ENCODE results near the gene RNF144B.

RNF144B gene

DNA sequence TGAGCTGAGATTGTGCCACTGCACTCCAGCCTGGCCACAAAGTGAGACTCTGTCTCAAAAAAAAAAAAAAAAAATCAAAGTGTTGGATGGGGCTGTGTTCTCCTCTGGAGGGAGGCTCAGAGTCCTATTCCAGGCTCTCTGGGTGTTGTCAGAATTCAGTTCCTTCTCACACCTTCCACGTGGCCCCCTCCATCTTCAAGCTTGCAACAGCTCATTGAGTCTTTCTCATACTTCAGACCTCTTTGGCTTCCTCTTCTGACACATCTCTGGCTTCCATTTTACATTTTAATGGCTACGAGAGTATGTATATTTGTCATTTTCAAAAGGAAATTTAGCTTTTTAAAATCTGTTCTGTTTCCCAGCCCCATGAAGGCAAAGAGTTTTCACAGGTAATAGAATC is 85.8 kb downstream of the RNF144B start:
- in situ Hi-C loops (cut with HindIII; ENCODE audit: low sequenced_read_pairs), result no loop called here
- DNase-seq (ENCODE audit: low read depth, low spot score), result no peak
- no peak for TF ChIP-seq CTCF (IDR thresholded peaks at IDR 0.05; ENCODE audit: low read depth, low read length)

DNA sequence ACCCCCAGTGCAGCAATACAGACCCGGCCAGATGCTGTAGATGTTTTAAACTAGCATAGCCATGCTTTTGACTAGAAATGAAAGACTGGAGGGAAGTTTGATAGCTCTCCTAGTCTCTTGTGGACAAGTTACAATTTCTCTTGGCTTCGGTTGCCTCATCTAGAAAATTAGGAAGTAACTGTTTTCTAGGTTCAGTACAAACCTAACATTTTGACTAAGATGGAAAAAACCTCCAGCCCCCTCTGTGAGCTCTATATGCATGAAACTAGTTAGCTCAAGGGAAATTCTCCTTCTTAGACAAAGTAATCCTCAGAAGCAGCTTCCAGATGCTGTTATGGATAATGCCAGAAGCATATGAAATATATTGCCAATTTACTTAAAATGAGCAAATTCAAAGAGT is 86.6 kb downstream of the RNF144B start:
- no peak for DNase-seq (ENCODE audit: low read depth, low spot score)
- TF ChIP-seq CTCF (IDR thresholded peaks at IDR 0.05; ENCODE audit: low read depth, low read length), result no peak
- in situ Hi-C loops (cut with HindIII; ENCODE audit: low sequenced_read_pairs), result no loop called here
- no peak overlapping the region for H3K4me3 ChIP-seq (ENCODE audit: low read depth, low read length)

More for the DNA sequence above, 85.8 kb downstream of the RNF144B start:
- no peak overlapping the region for H3K4me3 ChIP-seq (ENCODE audit: low read depth, low read length)

DNA sequence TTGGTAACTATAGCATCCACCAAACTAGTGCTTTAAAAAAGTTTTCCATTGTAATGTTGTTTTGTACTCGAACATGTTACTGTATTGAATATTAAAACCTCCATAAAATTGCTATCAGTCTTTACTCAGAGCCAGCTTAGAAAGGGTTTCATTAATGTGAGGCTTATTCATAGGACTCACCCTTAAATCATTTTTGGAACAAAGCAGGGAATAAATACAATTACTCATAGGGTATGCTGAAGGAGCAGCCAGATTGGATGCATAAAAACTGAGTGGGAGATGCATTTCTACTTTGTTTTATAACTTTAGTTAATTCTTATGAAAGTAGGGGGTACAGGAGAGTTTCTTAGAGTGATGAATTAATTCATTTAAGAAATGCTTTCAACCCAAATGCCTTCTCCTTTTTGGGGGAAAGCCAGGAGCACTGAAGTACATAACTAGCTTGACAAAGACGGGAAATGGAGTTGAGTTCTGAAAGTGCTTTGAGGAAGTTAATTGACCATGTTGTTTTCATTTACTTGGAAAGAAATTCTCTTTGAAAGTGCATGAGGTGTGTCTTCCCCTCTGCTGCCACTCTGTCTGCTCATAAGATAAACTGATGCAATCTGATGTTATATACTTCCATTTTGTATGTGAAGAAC is 90.3 kb downstream of the RNF144B start:
- no peak overlapping the region for H3K4me3 ChIP-seq (ENCODE audit: low read depth, low read length)
- TF ChIP-seq CTCF (IDR thresholded peaks at IDR 0.05; ENCODE audit: low read depth, low read length), result no peak
- peak; percentile 40 for DNase-seq (ENCODE audit: low read depth, low spot score)
- in situ Hi-C loops (cut with HindIII; ENCODE audit: low sequenced_read_pairs), result no loop called here

DNA sequence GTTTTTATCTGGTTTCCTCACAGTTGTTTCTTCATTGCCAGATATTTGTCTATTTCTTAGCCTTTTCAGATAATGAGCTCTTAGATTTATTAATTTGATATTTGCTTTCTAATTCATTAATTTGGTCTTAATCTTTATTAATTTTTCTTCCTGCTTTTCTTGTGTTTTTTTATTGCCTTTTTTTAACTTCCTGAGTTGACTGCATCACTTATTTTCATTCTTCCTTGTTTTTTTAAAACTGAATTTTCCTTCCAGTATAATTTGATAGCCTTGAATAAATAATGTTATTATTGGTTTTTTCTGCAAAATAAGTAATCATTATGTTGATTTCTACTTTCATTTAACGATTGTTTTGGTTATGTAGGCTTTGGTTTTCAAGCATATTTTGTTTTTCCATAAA is 91.5 kb downstream of the RNF144B start:
- DNase-seq (ENCODE audit: low read depth, low spot score), result no peak
- H3K4me3 ChIP-seq (ENCODE audit: low read depth, low read length), result no peak overlapping the region
- in situ Hi-C loops (cut with HindIII; ENCODE audit: low sequenced_read_pairs), result no loop called here
- no peak for TF ChIP-seq CTCF (IDR thresholded peaks at IDR 0.05; ENCODE audit: low read depth, low read length)

DNA sequence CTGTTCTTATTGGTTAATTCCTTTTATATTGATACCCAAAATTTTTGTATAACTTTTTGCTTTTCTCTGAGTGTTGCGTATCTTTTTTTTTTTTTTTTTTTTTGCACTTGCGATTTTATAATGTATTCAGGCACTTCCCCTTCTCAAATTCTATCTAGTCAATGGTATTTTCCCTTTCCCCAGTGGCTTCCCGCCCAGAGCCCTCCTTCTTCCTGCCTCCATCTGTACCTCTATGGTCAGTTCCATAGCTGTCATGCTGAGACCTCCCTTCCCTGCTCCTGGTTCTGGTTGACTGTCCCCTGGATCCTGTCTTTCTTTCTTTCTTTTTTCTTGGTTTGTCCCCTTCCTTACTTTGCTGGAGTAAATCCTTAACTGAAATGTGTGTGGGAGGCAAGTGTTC is 94.7 kb downstream of the RNF144B start:
- in situ Hi-C loops (cut with HindIII; ENCODE audit: low sequenced_read_pairs), result no loop called here
- TF ChIP-seq CTCF (IDR thresholded peaks at IDR 0.05; ENCODE audit: low read depth, low read length), result no peak
- no peak for DNase-seq (ENCODE audit: low read depth, low spot score)
- H3K4me3 ChIP-seq (ENCODE audit: low read depth, low read length), result no peak overlapping the region

- DNase-seq (ENCODE audit: low read depth, low spot score), result no peak
- TF ChIP-seq CTCF (IDR thresholded peaks at IDR 0.05; ENCODE audit: low read depth, low read length), result no peak
- no peak overlapping the region for H3K4me3 ChIP-seq (ENCODE audit: low read depth, low read length)
- in situ Hi-C loops (cut with HindIII; ENCODE audit: low sequenced_read_pairs), result no loop called here
Measured at GRCh38 chr6:18485660-18486435, 98.7 kb downstream of the RNF144B start.

Data from astrocyte of the spinal cord (primary cell).